Measurements from ENCODE around the gene RHBDL2.

RHBDL2 gene

DNA sequence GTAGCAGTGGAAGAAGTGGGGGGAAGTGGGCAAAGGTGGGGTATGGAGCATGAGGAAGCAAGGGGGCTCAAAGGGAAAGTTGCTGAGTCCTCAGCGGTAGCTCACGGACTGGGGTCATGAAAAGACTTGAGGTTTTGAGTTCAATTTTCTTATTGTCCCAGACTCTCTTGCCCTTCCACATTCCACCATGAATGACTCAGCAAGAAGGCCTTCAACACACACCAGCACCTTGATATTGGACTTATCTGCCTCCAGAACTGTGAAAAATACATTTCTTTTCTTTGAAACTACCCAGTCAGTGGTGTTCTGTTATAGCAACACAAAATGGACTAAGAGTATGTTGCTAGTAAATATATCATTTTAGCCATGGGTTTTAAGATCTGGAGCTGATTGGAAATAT, 17.3 kb upstream of the RHBDL2 start:
- TF ChIP-seq ZNF384 (IDR thresholded peaks at IDR 0.05) (no peak), SUZ12 (IDR thresholded peaks at IDR 0.05) (no peak), ARNT (IDR thresholded peaks at IDR 0.05) (no peak)
- DNase-seq (ENCODE audit: extremely low spot score) = no peak
- ChIA-PET POLR2A (no interaction called here), CTCF (interaction anchor here (0.6 kb wide), 1 partner anchor 21 kb away, joined by 8 read pairs; no protein-coding TSS in a partner anchor)

DNA sequence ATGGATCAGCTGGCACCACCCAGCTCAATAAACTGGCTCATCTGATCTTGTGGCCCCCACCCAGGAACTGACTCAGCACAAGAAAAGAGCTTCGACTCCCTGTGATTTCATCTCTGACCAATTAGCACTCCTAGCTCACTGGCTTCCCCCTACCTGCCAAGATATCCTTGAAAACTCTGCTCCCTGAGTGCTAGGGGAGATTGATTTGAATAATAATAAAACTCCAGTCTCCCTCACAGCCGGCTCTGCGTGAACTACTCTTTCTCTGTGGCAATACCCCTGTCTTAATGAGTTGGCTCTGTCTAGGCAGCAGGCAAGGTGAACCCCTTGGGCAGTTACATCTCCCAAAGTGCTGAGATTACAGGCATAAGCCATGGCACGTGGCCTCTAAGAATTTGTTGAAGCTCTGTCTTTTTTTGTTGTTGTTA, 11.8 kb upstream of the RHBDL2 start:
- TF ChIP-seq HDGF (IDR thresholded peaks at IDR 0.05; ENCODE audit: borderline replicate concordance) (no peak), SUZ12 (IDR thresholded peaks at IDR 0.05) (no peak), ZNF384 (IDR thresholded peaks at IDR 0.05) (no peak), CTBP1 (IDR thresholded peaks at IDR 0.05; ENCODE audit: borderline replicate concordance) (no peak), FOXM1 (IDR thresholded peaks at IDR 0.05; ENCODE audit: borderline replicate concordance) (no peak), FOXK2 (IDR thresholded peaks at IDR 0.05) (no peak), ARNT (IDR thresholded peaks at IDR 0.05) (no peak), FOXA1 (IDR thresholded peaks at IDR 0.05) (no peak), ELF4 (IDR thresholded peaks at IDR 0.05) (no peak), LEF1 (IDR thresholded peaks at IDR 0.05; ENCODE audit: borderline replicate concordance) (no peak), L3MBTL2 (conservative IDR thresholded peaks at IDR 0.05) (no peak), BHLHE40 (IDR thresholded peaks at IDR 0.05; ENCODE audit: borderline replicate concordance) (no peak), TARDBP (IDR thresholded peaks at IDR 0.05) (no peak), NFRKB (IDR thresholded peaks at IDR 0.05) (no peak), SP1 (IDR thresholded peaks at IDR 0.05) (no peak)
- TF ChIP-seq, protein P1, sequence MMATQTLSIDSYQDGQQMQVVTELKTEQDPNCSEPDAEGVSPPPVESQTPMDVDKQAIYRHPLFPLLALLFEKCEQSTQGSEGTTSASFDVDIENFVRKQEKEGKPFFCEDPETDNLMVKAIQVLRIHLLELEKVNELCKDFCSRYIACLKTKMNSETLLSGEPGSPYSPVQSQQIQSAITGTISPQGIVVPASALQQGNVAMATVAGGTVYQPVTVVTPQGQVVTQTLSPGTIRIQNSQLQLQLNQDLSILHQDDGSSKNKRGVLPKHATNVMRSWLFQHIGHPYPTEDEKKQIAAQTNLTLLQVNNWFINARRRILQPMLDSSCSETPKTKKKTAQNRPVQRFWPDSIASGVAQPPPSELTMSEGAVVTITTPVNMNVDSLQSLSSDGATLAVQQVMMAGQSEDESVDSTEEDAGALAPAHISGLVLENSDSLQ (IDR thresholded peaks at IDR 0.05) = no peak
- POLR2A ChIA-PET = no interaction called here
- CTCF ChIA-PET = no interaction called here
- DNase-seq (ENCODE audit: extremely low spot score) = no peak

DNA sequence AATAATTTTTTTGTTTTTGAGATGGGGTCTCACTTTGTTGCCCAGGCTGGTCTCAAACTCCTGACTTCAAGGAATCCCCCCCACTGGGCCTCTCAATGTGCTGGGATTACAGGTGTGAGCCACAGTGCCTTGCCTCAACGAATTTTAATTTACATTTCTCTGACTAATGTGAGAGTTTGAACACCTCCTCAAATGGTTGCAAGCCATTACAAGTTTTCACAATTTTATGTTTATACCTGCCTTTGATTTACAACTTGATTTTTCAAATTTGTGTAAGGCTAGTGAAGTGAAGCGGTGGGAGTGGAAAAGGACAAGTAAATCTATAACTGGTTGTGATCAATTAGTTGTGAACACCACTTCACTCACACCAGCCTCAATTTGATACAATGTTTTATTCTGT, 8.9 kb upstream of the RHBDL2 start:
- no peak for DNase-seq (ENCODE audit: extremely low spot score)
- CTCF ChIA-PET = interaction anchor here (0.6 to 0.7 kb wide), 2 partner anchors 242 to 1650 kb away, joined by 3 to 5 read pairs; no protein-coding TSS in a partner anchor
- TF ChIP-seq, protein P1 (IDR thresholded peaks at IDR 0.05) = no peak
- no peak for TF ChIP-seq FOXA1 (IDR thresholded peaks at IDR 0.05)
- TF ChIP-seq LEF1 (IDR thresholded peaks at IDR 0.05; ENCODE audit: borderline replicate concordance) = no peak
- no peak for TF ChIP-seq SP1 (IDR thresholded peaks at IDR 0.05)
- TF ChIP-seq BHLHE40 (IDR thresholded peaks at IDR 0.05; ENCODE audit: borderline replicate concordance) = no peak
- TF ChIP-seq SUZ12 (IDR thresholded peaks at IDR 0.05) = no peak
- TF ChIP-seq FOXM1 (IDR thresholded peaks at IDR 0.05; ENCODE audit: borderline replicate concordance) = no peak
- TF ChIP-seq HDGF (IDR thresholded peaks at IDR 0.05; ENCODE audit: borderline replicate concordance) = no peak
- TF ChIP-seq NFRKB (IDR thresholded peaks at IDR 0.05) = no peak
- POLR2A ChIA-PET = no interaction called here

DNA sequence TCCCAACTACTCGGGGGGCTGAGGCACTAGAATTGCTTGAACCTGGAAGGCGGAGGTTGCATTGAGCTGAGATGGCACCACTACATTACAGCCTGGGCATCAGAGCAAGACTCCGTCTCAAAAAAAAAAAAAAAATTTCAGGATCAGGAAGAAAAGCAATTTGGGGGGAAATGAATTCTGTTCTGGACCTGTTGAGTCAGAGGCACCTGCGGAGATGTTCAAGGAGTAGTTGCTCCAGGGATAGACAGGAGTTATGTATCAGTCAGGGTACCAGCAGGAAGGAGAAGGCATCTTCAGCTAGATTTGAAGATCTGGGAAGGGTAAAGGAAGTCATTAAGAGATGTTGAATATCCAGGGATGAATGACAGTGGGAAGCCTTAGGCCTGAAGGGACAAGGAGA, 2.9 kb upstream of the RHBDL2 start:
- ChIA-PET CTCF (no interaction called here), POLR2A (no interaction called here)
- TF ChIP-seq ARNT (IDR thresholded peaks at IDR 0.05) (no peak), TARDBP (IDR thresholded peaks at IDR 0.05) (no peak), ELF4 (IDR thresholded peaks at IDR 0.05) (no peak), BHLHE40 (IDR thresholded peaks at IDR 0.05; ENCODE audit: borderline replicate concordance) (no peak), NFRKB (IDR thresholded peaks at IDR 0.05) (no peak), SUZ12 (IDR thresholded peaks at IDR 0.05) (no peak), CTBP1 (IDR thresholded peaks at IDR 0.05; ENCODE audit: borderline replicate concordance) (no peak), HDGF (IDR thresholded peaks at IDR 0.05; ENCODE audit: borderline replicate concordance) (no peak)
- no peak for DNase-seq (ENCODE audit: extremely low spot score)

DNA sequence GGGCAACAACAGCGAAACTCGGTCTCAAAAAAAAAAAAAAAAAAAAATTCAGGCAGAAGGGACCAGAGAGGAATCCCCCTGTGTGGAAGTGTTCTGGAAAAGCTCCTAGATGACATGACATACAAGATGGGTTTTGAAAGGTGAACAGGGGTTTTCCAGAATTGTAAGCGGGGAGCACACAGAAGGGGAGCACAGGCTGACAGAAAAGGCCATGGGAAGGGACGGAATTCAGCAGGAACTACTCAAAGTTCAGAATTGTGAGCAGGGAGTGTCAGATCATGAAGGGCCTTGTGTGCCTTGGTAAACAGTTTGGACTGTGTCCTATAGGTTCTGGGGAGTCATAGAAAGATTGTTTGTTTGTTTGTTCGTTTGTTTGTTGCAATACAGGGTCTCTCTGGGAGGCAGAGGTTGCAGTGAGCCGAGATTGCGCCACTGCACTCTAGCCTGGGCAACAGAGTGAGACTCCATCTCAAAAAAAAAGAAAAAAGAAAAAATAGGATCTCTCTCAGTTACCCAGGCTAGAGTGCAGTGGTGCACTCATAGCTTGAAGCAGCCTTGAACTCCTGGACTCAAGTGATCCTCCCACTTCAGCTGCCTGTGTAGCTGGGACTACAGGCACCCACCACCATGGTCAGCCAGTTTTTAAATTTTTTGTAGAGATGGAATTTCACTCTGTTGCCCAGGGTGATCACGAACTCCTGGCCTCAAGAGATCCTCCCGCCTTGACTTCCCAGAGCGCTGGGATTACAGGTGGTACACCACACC, 1.2 kb upstream of the RHBDL2 start:
- POLR2A ChIA-PET = no interaction called here
- no peak for DNase-seq (ENCODE audit: extremely low spot score)
- CTCF ChIA-PET = no interaction called here
- TF ChIP-seq, protein P1 (IDR thresholded peaks at IDR 0.05) = no peak
- TF ChIP-seq BHLHE40 (IDR thresholded peaks at IDR 0.05; ENCODE audit: borderline replicate concordance) (no peak), ELF4 (IDR thresholded peaks at IDR 0.05) (no peak), NFRKB (IDR thresholded peaks at IDR 0.05) (no peak), L3MBTL2 (conservative IDR thresholded peaks at IDR 0.05) (no peak), HDGF (IDR thresholded peaks at IDR 0.05; ENCODE audit: borderline replicate concordance) (no peak), SUZ12 (IDR thresholded peaks at IDR 0.05) (no peak), TARDBP (IDR thresholded peaks at IDR 0.05) (no peak), LEF1 (IDR thresholded peaks at IDR 0.05; ENCODE audit: borderline replicate concordance) (no peak), FOXA1 (IDR thresholded peaks at IDR 0.05) (no peak), ARNT (IDR thresholded peaks at IDR 0.05) (no peak), SP1 (IDR thresholded peaks at IDR 0.05) (no peak), ZNF384 (IDR thresholded peaks at IDR 0.05) (no peak), CTBP1 (IDR thresholded peaks at IDR 0.05; ENCODE audit: borderline replicate concordance) (no peak), FOXK2 (IDR thresholded peaks at IDR 0.05) (no peak), FOXM1 (IDR thresholded peaks at IDR 0.05; ENCODE audit: borderline replicate concordance) (no peak)

DNA sequence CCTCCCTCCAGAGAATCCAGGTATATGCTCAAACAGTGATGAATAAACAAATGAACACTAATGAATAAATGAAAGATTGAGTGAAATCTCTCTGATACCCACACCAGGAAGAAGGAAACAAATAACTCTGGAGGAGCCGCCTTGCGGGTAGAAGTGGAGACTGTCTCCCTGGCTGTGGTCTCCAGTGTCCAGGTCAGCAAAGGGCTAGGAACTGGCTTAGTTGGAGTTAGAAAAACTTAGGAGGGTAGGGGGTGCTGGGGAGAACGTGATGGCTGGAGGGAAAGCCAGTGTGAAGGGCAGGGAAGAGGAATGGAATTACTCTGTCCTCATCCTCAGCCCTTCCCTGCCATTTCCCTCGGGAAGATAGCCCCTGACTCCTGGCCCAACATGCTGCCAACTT, 537 bp downstream of the RHBDL2 start:
- TF ChIP-seq L3MBTL2 (conservative IDR thresholded peaks at IDR 0.05) = no peak
- no peak for TF ChIP-seq ELF4 (IDR thresholded peaks at IDR 0.05)
- TF ChIP-seq TARDBP (IDR thresholded peaks at IDR 0.05) = no peak
- TF ChIP-seq FOXA1 (IDR thresholded peaks at IDR 0.05) = no peak
- TF ChIP-seq NFRKB (IDR thresholded peaks at IDR 0.05) = no peak
- TF ChIP-seq ZNF384 (IDR thresholded peaks at IDR 0.05) = no peak
- TF ChIP-seq SP1 (IDR thresholded peaks at IDR 0.05) = no peak
- no peak for TF ChIP-seq SUZ12 (IDR thresholded peaks at IDR 0.05)
- no peak for TF ChIP-seq BHLHE40 (IDR thresholded peaks at IDR 0.05; ENCODE audit: borderline replicate concordance)
- POLR2A ChIA-PET = no interaction called here
- no peak for DNase-seq (ENCODE audit: extremely low spot score)
- CTCF ChIA-PET = no interaction called here
